ENCODE results near the gene ACTR2.
"Not testable (repeated sequence)": the region's sequence is repeated elsewhere in the genome, so short reads cannot be mapped to it uniquely, and the experiment has no call there.

Gene ACTR2

DNA sequence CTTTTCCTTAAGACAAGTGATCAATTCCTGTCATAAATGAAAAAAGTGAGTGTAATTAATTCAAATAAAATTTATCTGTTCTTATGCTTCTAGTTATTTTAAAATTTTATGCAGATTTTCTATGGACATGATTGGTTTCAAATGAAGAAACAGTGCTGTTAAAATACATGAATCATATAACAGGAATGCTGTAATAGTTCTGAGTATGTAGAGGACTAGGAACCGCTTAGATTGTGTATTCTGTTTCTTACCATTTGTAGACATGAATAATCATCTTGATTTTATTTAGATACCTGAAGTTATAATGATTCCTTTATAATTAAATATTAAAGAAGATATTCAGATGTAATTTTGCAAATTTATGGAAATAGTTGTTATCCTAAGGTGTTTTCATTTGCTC is 3.5 kb downstream of the ACTR2 start:
- DNase-seq = no peak

- no peak for DNase-seq
Measured at GRCh38 chr2:65231892-65232477, 4.4 kb downstream of the ACTR2 start.

DNA sequence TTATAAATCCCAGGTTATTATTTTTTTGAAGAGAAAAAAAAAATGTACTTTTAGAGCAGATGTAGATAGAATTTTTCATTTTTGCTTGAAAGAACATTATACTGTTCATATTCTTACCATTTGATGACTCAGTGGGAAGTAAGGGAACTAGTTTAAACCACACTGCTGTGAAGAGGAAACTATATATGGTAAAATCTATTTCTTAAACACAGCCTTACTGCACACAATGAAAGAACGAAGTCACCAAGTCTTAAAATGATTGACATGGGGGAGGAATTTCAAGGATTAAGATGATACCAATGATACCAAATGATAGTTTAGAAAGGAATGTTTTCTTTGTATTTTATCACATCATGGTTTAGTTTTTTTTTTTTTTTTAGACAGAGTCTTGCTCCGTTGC is 5.0 kb downstream of the ACTR2 start:
- no peak for DNase-seq

GRCh38 chr2:65240657-65241056 is 13.0 kb downstream of the ACTR2 start:
- no peak for DNase-seq

DNA sequence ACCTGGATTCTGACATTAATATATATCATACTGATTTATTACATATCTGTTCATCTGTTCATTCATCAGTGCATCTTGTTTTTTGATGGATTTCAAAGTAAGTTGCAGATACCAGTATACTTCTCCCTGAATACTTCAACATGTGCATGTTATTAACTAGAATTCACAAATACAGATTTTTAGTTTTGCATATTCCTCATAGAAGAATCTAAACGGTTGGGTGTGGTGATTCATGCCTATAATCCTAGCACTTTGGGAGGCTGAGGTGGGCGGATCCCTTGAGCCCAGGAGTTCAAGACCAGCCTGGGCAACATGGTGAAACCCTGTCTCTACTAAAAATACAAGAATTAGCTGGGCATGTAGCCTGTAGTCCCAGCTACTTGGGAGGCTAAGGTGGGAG is 16.8 kb downstream of the ACTR2 start:
- not testable (repeated sequence) for DNase-seq

DNA sequence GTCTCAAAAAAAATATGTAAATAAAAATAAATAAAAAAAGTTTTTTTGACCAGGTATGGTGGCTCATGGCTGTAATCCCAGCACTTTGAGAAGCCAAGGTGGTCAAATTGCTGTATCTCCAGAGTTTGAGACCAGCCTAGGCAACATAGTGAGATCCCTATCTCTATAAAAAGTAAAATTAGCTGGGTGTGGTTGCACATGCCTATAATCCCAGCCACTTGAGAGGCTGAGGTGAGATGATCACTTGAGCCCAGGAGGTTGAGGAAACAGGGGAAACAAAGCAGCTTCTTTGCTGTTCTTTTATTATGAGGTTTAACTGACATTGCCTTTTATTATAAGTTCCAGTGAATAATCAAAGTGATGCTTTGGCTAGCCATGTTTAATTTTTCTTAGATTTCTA is 25.0 kb downstream of the ACTR2 start:
- no peak for DNase-seq

GRCh38 chr2:65255356-65255755 is 27.7 kb downstream of the ACTR2 start:
- DNase-seq = no peak

DNA sequence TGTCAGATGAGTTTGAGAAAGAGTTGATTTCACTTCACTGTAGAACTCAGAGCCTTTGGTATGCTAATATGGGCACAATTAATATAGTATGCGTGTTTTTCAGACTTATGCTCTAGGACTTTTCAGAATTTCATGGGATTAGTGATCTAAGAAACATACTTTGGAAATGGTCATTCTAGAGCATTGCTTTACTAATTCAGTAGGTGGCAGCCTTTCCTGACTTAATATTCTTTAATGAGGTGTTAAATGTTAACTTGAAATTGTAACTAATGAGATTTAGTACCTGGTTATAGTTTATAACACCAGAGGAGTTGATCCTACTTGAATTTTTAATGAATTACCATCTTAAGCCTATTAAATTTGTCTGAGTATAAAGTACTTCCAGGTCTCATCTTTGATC is 28.4 kb downstream of the ACTR2 start:
- DNase-seq = no peak

GRCh38 chr2:65257866-65258265 is 30.2 kb downstream of the ACTR2 start:
- DNase-seq = not testable (repeated sequence)

- peak in 1 of 14 donors; percentile 2 for DNase-seq
Measured at GRCh38 chr2:65261676-65262075, 34.0 kb downstream of the ACTR2 start.

DNA sequence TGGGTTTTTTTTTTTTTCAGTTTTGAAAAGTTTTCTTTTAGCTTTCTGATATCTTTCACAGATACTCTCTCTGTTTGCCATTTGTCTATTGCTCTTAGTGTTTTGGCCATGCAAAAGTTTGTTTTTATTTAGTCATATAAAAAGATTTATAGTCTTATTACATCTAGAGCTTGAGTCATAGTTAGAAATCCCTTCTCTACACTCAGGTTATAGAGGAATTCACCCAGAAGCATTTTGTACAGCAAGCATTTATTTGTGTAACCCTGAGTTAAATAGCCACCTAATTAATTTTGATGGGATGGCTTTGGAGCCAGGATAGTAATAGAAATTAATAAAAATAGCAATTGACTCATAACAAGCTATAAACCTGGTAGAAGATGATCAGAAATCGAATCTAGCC is 35.6 kb downstream of the ACTR2 start:
- DNase-seq = no peak

GRCh38 chr2:65263986-65264385 is 36.4 kb downstream of the ACTR2 start:
- DNase-seq = no peak

DNA sequence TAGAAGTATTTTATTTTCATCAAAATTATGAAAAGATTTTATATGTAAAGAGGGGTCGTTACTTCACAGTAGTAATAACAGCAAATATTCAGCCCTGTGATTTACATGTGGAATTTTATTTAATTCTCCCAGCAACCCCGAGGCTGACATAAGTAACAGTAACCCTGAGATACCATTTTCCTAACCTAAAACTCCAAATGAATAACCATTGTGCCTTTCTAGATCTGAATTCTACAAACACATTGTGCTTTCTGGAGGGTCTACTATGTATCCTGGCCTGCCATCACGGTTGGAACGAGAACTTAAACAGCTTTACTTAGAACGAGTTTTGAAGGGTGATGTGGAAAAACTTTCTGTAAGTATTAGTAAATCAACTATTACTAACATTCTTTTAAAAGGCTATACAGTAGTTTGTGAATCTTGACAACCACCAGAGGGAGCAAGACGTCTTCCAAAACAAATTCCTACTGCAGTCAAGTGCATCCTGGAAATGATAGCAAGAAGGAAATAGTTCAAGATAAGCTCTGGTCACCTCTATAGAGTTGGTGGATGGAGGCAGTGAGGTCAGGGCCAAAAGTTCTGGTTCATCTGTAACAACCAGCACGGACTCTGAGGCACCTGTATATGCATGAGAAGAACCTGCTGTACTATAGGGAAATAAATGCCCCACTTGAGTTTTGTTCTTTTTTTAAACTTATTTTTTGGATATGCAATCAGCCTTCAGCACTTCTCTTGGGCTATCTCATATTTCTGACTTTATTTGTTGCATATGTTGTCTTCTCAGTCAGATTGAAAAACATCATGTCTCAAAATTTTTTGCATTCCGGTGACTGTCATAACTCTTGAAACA is 37.4 kb downstream of the ACTR2 start:
- peak in 2 of 14 donors; percentile 23 to 55 for DNase-seq

GRCh38 chr2:65265671-65266045 is 38.0 kb downstream of the ACTR2 start:
- no peak for DNase-seq

DNA sequence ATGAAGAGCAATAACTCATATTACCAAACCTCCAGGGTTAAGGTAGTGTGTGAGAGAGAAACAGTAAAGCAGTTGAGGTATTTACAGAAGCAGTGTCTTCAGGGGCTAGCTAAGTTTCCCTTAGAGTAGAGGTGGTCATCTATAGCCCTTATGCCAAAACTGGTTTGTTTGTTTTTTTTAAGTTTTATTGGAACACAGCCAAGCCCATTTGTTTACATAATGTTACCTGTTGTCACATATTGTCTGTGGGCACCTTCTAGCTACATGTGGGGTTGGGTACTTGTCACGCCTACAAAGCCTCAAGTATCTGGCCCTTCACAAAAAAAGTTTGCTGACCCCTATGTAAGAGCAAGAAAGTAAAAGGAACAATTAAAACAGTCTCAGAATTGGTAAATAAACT is 39.4 kb downstream of the ACTR2 start:
- DNase-seq = no peak

DNA sequence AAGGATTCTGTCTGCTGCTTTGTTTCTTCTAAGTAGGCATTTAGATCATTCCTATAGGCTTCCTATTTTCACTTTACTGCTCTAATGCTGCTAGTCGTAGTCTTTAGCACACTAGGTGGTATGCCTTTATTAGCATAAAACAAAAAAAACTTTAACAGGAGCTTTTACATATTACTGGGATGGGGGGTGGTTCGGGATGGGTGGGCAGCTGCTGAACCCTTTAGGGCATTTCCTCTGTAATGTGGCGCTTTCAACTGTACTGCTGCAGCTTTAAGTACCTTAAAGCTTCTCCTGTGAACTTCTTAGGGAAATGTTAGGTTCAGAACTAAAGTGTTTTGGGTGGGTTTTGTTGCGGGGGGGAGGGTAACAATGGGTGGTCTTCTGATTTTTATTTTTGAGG is 41.3 kb downstream of the ACTR2 start:
- no peak for DNase-seq

DNA sequence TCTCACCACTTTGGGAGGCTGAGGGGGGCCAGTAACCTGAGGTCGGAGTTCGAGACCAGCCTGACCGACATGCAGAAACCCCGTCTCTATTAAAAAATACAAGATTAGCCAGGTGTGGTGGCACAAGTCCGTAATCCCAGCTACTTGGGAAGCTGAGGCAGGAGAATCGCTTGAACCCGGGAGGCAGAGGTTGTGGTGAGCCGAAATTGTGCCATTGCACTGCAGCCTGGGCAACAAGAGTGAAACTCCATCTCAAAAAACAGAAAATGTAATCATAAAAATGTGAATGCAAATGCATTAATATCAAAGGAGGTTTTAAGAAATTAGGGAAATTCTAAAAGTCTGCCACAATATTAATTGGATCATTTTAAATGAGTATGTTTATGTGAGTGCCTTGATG is 45.7 kb downstream of the ACTR2 start:
- no peak for DNase-seq

DNA sequence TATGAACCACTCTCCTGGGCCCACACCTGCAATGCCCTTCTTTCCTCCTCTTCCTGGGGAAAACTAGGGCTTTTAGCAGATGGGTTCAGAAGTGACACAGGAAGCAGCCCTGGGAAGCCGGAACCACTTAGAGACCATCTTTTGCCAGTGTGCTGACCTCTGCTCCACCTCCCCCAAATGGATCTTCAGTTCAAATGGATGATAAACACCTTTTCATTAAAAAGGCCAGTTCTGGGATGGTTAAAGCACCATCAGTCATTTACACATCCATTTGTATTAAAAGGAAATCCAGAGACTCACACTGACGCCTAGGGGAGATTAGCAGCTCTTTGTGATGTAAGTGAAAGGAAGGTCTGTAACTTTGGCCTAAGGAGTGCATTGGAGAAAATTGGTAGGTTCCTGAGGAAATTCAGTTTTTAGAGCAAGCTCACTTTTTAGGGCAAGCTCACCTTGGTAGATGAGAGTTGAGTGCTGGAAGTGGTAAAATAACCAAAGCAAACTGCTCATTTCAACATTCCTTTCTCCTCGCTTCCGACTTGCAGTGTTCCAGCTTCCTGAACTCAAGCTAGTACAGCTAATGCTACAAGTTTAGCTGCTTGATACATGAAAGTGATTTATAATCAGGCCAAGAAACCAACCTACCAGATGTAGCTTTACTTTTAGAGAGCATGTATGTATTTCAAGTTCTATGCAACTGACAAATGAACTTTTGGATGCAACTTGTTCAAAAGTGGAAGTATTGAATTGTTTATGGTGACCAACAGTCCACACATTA is 47.7 kb downstream of the ACTR2 start:
- DNase-seq = no peak

DNA sequence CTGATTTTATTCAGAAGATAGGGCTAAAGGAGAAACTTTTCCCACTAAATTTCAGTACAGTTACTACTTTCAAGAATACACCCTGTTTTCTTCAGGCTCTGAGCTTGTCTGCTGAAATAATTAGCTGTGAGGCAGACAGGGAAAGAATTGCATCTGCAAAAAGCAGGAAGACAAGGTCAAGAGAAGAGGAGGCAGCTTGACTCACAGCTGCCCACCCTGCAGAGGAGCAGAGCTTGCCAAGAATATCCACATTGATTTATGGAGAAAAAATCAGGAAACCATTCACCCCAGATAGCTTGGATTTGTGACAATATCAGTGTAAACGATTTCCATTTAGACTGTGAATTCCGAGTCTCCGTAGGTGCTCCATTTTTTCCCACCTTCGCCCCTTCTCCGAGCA is 49.0 kb downstream of the ACTR2 start:
- DNase-seq = no peak

- no peak for DNase-seq
Measured at GRCh38 chr2:65277118-65277517, 49.5 kb downstream of the ACTR2 start.

GRCh38 chr2:65277791-65278483 is 50.3 kb downstream of the ACTR2 start:
- no peak for DNase-seq

- DNase-seq = no peak
Measured at GRCh38 chr2:65278531-65278981, 50.9 kb downstream of the ACTR2 start.

- no peak for DNase-seq
Measured at GRCh38 chr2:65279756-65280155, 52.1 kb downstream of the ACTR2 start.

Measured in C1 segment of cervical spinal cord (tissue), 14 donors.